ENCODE measurements around the gene ZNF827.

- TF ChIP-seq CTCF (IDR thresholded peaks at IDR 0.05) (no peak), POLR2A (IDR thresholded peaks at IDR 0.05) (no peak)
Measured at GRCh38 chr4:145812919-145813318, 125.7 kb downstream of the ZNF827 start.
